Mammary epithelial cell (primary cell): ENCODE data around the gene ATR.

Experiments
- EZH2 ChIP-seq: IDR thresholded peaks from 2 replicates; pipeline ENCODE4 v1.6.1; 2012; ENCODE audit warnings: low read length, inconsistent platforms, borderline replicate concordance
- TF ChIP-seq, protein P1 (sequence below), 2 donors: IDR thresholded peaks in 1 of 2; conservative IDR thresholded peaks in 1 of 2; 2 replicates each; pipeline ENCODE4 v1.5.1; 2011 to 2012; ENCODE audit warnings: inconsistent platforms in 2 of 2, low read length in 2 of 2, mild to moderate bottlenecking in 2 of 2, control low read depth in 1 of 2, low read depth in 1 of 2; ENCODE audit not compliant: insufficient read depth in 1 of 2; ENCODE audit errors: extremely low read depth in 1 of 2

- TF ChIP-seq, protein P1, sequence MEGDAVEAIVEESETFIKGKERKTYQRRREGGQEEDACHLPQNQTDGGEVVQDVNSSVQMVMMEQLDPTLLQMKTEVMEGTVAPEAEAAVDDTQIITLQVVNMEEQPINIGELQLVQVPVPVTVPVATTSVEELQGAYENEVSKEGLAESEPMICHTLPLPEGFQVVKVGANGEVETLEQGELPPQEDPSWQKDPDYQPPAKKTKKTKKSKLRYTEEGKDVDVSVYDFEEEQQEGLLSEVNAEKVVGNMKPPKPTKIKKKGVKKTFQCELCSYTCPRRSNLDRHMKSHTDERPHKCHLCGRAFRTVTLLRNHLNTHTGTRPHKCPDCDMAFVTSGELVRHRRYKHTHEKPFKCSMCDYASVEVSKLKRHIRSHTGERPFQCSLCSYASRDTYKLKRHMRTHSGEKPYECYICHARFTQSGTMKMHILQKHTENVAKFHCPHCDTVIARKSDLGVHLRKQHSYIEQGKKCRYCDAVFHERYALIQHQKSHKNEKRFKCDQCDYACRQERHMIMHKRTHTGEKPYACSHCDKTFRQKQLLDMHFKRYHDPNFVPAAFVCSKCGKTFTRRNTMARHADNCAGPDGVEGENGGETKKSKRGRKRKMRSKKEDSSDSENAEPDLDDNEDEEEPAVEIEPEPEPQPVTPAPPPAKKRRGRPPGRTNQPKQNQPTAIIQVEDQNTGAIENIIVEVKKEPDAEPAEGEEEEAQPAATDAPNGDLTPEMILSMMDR (conservative IDR thresholded peaks at IDR 0.05 in 1 of 2, IDR thresholded peaks at IDR 0.05 in 1 of 2; ENCODE audit: extremely low read depth in 1 of 2, insufficient read depth in 1 of 2, low read depth in 1 of 2, low read length in 2 of 2): no peak
- TF ChIP-seq EZH2: no peak
Measured at GRCh38 chr3:142577696-142578328, 721 bp downstream of the ATR start.
